ENCODE data around the gene FAM98C.

FAM98C gene

GRCh38 chr19:38376576-38376975, 26.3 kb upstream of the FAM98C start:
- no peak for DNase-seq

DNA sequence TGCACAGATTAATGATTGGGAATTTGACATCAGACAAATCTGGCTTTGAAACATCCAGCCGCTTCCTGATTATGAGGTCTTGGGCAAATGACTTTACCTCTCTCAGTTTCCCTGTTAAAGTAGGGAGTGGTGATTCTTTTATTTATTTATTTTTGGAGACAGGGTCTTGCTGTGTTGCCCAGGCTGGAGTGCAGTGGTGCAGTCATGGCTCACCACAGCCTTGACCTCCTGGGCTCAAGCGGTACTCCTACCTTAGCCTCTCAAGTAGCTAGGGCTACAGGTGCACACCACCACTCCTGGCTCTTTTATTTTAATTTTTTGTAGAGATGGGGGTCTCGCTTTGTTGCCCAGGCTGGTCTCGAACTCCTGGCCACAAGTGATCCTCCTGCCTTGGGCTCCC, 25.8 kb upstream of the FAM98C start:
- no peak for DNase-seq

DNA sequence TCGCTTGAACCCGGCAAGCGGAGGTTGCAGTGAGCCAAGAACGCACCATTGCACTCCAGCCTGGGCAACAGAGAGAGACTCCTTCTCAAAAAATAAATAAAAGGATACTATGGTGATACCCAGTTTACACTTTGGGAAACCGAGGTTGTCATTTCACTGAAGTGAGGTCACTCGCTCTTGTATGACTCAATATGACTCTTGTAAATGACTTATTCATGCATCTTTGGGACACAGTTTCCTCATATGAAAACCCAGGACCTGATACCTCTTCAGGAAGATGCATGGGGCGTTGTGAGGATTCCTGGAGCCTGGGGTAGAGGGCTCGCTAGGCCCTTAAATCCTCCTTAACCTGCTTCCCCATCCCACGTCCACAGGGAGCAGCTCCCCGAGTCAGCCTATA, 24.0 kb upstream of the FAM98C start:
- no peak for DNase-seq

DNA sequence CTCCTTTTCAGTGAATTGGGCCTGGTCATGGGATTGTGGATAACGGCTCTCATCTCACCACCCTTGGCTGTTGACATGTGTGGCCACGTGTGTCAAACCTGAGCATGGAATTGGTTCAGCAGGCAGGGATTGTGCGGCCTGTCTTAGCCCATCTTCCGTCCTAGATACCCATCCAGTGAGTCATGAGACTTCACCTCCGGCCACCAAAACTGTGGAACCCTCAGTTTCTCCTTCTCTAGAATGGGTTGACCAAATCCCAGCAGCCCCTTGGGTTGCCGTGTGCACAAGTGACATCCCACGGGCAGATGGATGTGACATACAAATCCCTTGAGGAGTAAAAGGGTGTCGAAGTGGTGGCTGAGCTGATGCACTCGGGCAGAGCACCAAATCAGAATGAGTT, 21.8 kb upstream of the FAM98C start:
- DNase-seq: no peak

- DNase-seq: no peak
These were observed 19.7 kb upstream of the FAM98C start for GRCh38 chr19:38383184-38383583.

DNA sequence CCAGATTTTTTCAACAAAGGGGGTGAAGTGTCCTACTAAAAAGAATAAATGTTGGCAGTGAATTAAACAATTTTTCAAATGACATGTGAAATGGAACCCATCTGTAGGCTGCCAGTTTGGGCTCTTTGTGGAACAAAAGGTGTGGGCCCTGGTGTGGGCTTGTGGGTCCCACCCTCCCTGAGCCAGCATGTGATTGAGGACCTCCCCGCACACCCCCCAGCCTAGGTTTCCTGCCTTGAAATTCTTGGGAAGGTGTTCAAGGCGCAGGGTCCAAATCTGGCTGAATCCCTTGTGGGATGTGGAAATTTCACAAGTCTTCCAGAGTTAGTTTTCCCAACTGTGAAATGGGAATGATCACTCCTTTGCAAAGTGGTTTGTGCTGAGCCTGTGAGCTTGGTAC, 19.1 kb upstream of the FAM98C start:
- no peak for DNase-seq

GRCh38 chr19:38384209-38385027, 18.5 kb upstream of the FAM98C start:
- DNase-seq: no peak

GRCh38 chr19:38385057-38385803, 17.7 kb upstream of the FAM98C start:
- DNase-seq: peak; percentile 26

- no peak for DNase-seq
These were observed 17.1 kb upstream of the FAM98C start for GRCh38 chr19:38385804-38386257.

GRCh38 chr19:38386300-38386970, 16.5 kb upstream of the FAM98C start:
- peak; percentile 57 for DNase-seq

- peak; percentile 56 for DNase-seq
These were observed 15.8 kb upstream of the FAM98C start for GRCh38 chr19:38386971-38387549.

GRCh38 chr19:38387550-38388348, 15.1 kb upstream of the FAM98C start, which contains the start of gene GGN:
GGN (minus strand) TSS chr19:38388034; CDS start chr19:38387261, 773 bp downstream.
- peak; percentile 76 for DNase-seq

- DNase-seq: peak; percentile 45
These were observed 14.4 kb upstream of the FAM98C start, which contains the start of gene SPRED3 for GRCh38 chr19:38388349-38389100. SPRED3 (plus strand) TSS chr19:38388697; CDS start chr19:38390303, 1,606 bp downstream.

DNA sequence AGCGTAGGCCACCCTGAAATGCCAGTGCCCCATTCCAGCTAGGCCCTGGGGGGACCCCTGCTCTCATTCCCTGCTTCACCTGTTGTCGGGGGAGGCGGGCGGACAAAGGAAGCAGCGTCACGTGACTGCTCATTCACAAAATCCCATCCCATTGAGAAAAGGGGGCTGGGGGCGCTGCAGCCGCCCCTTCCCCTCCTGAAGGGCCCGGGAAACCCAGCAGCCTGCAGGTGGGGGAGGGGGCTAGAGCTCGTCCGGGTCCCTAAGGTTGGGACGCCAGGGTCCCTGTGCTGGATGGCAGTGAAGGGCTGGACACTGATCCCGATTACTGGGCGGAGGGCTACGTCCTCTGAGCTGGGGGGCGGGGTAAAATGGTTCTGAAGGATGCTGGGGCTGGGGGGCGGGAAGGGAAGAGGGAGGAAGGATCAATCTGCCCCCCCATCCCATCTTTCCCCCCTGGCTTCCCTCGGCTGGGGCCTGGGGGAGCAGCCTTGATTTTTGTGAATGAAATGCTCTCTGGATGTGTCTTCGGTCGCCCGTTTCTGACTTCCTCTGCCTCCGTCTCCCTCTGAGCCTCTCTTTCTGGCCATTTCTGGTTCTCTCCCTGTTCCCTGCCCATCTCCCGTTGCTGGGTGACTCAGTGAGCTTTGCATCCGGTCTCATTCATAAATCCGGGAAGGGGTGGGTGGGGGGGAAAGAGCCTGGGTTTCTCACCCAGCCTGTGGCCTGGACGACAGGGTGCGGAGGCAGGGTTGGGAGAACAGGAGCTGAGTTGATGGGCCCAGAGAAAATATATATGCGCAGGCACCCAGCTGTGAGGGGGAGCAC, 13.6 kb upstream of the FAM98C start:
- peak; percentile 67 for DNase-seq

- no peak for DNase-seq
These were observed 12.7 kb upstream of the FAM98C start for GRCh38 chr19:38389957-38390924.

DNA sequence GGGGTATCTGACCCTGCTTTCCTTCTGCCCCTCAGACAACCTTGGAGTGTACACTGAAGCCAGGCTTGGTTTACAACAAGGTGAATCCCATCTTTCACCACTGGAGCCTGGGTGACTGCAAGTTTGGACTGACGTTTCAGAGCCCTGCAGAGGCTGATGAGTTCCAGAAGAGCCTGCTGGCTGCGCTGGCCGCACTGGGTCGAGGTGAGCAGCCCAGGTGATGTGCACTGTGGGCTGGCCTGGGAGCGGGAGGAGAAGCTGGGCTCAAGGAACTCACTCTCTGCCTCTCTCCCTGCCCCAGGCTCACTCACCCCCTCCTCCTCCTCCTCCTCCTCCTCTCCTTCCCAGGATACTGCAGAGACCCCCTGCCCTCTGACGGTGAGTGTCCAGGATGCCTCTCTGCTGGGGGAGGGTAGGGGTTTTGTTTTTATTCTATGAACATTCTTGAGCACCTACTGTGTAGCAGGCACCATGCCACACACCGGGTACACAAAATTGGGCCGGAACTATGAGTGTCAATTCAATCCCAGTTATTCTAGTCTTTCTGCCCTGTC, 10.9 kb upstream of the FAM98C start:
- DNase-seq: no peak

DNA sequence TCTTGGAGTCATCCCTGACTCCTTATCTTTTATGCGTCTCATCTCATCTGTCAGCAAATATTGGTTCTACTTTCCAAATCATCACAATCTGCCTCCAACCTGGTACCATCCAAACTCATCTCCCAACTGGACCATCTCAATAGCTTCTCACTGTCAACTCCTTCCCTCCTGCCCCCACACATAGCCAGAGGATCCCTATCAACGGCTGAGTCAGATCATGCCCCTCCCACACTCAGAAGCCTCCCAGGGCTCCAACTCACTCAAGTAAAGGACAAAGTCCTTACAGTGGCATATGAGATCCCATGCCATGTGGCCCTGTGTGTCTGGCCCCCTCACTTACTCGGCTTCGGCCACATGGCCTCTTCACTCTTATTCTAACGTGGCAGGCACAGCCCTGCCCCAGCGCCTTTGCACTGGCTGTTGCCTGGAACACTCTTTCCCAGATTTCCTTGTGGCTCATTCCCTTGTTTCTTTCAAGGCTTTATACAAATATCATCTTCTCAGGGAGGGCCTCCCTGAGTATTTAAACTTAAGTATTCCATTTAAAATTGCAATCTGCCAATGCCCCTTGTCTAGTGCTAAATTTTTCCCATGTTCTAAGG, 10.1 kb upstream of the FAM98C start:
- no peak for DNase-seq

DNA sequence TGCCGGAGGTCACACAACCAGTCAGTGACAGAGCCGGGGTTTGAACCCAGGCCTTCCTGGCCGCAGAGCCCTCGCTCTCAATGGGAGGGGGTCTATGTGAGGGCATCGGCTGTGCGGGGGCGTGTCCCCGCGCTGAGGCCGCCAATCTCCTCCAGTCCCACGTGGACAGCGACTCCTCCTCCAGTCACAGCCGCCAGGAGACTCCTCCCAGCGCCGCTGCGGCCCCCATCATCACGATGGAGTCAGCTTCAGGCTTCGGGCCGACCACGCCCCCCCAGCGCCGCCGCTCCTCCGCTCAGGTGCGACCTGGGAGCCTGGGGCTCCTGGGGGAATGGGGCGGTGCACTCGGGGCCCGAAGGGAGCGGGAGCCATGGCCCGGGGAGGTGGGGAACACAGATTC, 8.4 kb upstream of the FAM98C start:
- peak; percentile 51 for DNase-seq

Data from right kidney (tissue), 1 donor.